Immature natural killer cell (primary cell): ENCODE measurements around the gene PCDHGA1. TPM values are rescaled to one million over a fixed set of nuclear protein-coding genes. Genes with fewer than 3 reads are reported as not detected.
A peak's percentile ranks its signal among the peaks of the same experiment; 100 is the strongest.
"Not testable (repeated sequence)": the region's sequence is repeated elsewhere in the genome, so short reads cannot be mapped to it uniquely, and the experiment has no call there.

ENCODE experiments used
- DNase-seq, 3 donors: peaks; one replicate each; pipeline ENCODE4 v3.0.0; 2022; ENCODE audit warnings: mixed read lengths in 1 of 3
- H3K27ac Mint-ChIP-seq, 6 donors: one replicate each; pipeline ENCODE4 v1.8.0; 2020; ENCODE audit warnings: mixed read lengths in 6 of 6, mild to moderate bottlenecking in 5 of 6, inconsistent platforms in 4 of 6, moderate library complexity in 3 of 6
- H3K27me3 Mint-ChIP-seq, 3 donors: one replicate each; pipeline ENCODE4 v1.8.0; 2020 to 2021; ENCODE audit warnings: low read depth in 3 of 3, mild to moderate bottlenecking in 3 of 3, mixed read lengths in 3 of 3, moderate library complexity in 3 of 3, inconsistent platforms in 1 of 3
- H3K36me3 Mint-ChIP-seq, 3 donors: one replicate each; pipeline ENCODE4 v1.8.0; 2020; ENCODE audit warnings: mixed read lengths in 3 of 3, inconsistent platforms in 2 of 3, mild to moderate bottlenecking in 2 of 3
- H3K4me1 Mint-ChIP-seq, 2 donors: one replicate each; pipeline ENCODE4 v1.8.0; 2020; ENCODE audit warnings: inconsistent platforms in 2 of 2, mild to moderate bottlenecking in 2 of 2, mixed read lengths in 2 of 2, moderate library complexity in 1 of 2
- H3K4me3 Mint-ChIP-seq, 5 donors: one replicate each; pipeline ENCODE4 v1.8.0; 2020; ENCODE audit warnings: mild to moderate bottlenecking in 5 of 5, mixed read lengths in 5 of 5, inconsistent platforms in 3 of 5, moderate library complexity in 3 of 5
- H3K9me3 Mint-ChIP-seq, 6 donors: one replicate each; pipeline ENCODE4 v1.8.0; 2020; ENCODE audit warnings: mild to moderate bottlenecking in 6 of 6, mixed read lengths in 6 of 6, inconsistent platforms in 4 of 6, moderate library complexity in 3 of 6
- polyA plus RNA-seq, 3 donors: library from polyadenylated mRNA; unstranded; fragments of 300-500 nt; fragmentation: Illumina TruSeq; gene quantifications; one replicate each; pipeline ENCODE4 v1.2.3, GENCODE V29; 2021

The PCDHGA1 gene
- polyA plus RNA-seq, 3 donors from 2014 or later, result not detected

GRCh38 chr5:141431286-141431685 lies 101.0 kb downstream of the PCDHGA1 start:
- DNase-seq, result peak in 1 of 3 donors; percentile 12
- H3K4me3 Mint-ChIP-seq, result peak overlapping the region; percentile 72 to 89 (median 78)
- peaks cover 12 to 40% (median 27%) of the 10 kb centered on the region in 6 donors for H3K9me3 Mint-ChIP-seq
- H3K36me3 Mint-ChIP-seq, result peaks cover 5 to 14% (median 11%) of the 10 kb centered on the region in 3 donors
- H3K4me1 Mint-ChIP-seq, result peaks cover 19 to 22% of the 10 kb centered on the region in 2 donors
- peaks cover 32 to 45% (median 36%) of the 10 kb centered on the region in 3 donors for H3K27me3 Mint-ChIP-seq
- H3K27ac Mint-ChIP-seq, result peak overlapping the region in 1 of 6 donors; percentile 57

- not testable (repeated sequence) for H3K27ac Mint-ChIP-seq, DNase-seq
- Mint-ChIP-seq H3K4me1 (peaks cover 19 to 22% of the 10 kb centered on the region in 2 donors), H3K27me3 (peaks cover 28 to 38% (median 36%) of the 10 kb centered on the region in 3 donors), H3K4me3 (peak overlapping the region in 4 of 5 donors; percentile 48 to 84 (median 66)), H3K9me3 (peaks cover 12 to 34% (median 27%) of the 10 kb centered on the region in 6 donors), H3K36me3 (peaks cover 5 to 14% (median 11%) of the 10 kb centered on the region in 3 donors)
These were observed 102.0 kb downstream of the PCDHGA1 start for GRCh38 chr5:141432308-141432707.

DNA sequence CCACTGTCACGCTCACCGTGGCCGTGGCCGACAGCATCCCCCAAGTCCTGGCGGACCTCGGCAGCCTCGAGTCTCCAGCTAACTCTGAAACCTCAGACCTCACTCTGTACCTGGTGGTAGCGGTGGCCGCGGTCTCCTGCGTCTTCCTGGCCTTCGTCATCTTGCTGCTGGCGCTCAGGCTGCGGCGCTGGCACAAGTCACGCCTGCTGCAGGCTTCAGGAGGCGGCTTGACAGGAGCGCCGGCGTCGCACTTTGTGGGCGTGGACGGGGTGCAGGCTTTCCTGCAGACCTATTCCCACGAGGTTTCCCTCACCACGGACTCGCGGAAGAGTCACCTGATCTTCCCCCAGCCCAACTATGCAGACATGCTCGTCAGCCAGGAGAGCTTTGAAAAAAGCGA lies 102.4 kb downstream of the PCDHGA1 start:
- not testable (repeated sequence) for DNase-seq, H3K27ac Mint-ChIP-seq, H3K4me3 Mint-ChIP-seq
- peaks cover 19 to 22% of the 10 kb centered on the region in 2 donors for H3K4me1 Mint-ChIP-seq
- H3K27me3 Mint-ChIP-seq, result peaks cover 28 to 39% (median 37%) of the 10 kb centered on the region in 3 donors
- H3K9me3 Mint-ChIP-seq, result peaks cover 12 to 34% (median 27%) of the 10 kb centered on the region in 6 donors
- H3K36me3 Mint-ChIP-seq, result peaks cover 5 to 14% (median 11%) of the 10 kb centered on the region in 3 donors

DNA sequence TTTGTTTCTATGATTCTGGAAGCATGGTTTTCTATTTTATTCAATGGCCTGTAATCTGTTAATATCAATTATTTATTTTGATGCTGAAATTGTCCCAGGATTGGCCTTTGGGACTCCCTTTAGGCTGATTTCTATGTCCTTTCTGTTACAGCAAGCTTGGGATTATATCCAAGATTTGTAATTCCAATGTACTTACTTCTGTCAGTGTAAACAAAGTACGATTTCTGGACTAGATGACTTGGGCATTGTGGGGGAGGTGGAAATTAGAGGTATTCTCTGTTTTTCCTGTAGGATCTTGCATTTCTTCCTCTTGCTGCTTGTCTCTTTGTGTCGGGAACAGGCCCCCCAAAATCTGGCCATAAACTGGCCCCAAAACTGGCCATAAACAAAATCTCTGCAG lies 103.7 kb downstream of the PCDHGA1 start:
- Mint-ChIP-seq H3K9me3 (peaks cover 12 to 33% (median 23%) of the 10 kb centered on the region in 6 donors), H3K4me3 (no peak overlapping the region), H3K27me3 (peaks cover 23 to 39% (median 36%) of the 10 kb centered on the region in 3 donors), H3K36me3 (peaks cover 0 to 11% (median 8%) of the 10 kb centered on the region in 3 donors), H3K27ac (no peak overlapping the region), H3K4me1 (peaks cover 19 to 22% of the 10 kb centered on the region in 2 donors)
- DNase-seq, result no peak

DNA sequence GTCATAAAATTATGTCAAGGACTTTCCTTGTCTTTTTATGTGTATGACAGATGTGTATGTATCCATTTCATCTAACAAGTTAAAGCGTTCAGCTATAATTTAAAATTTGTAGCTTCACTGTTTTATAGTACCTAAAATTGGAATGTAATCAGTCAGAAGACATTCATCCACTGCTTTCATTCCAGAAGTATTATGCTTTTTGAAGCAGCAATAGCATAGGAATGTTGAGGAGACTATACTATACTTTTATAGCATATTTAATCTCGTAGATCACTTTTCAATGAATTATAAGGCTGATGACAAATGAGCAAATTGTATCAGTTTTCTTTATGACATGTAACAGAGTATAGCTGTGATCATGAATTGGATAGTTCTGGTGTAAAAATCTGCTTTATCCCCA lies 106.9 kb downstream of the PCDHGA1 start:
- no peak overlapping the region for H3K4me3 Mint-ChIP-seq
- peaks cover 4 to 19% (median 18%) of the 10 kb centered on the region in 3 donors for H3K27me3 Mint-ChIP-seq
- DNase-seq, result no peak
- H3K4me1 Mint-ChIP-seq, result peaks cover under 1 to 1% of the 10 kb centered on the region in 2 donors
- H3K9me3 Mint-ChIP-seq, result peaks cover 2 to 12% (median 6%) of the 10 kb centered on the region in 6 donors
- no peak overlapping the region for H3K27ac Mint-ChIP-seq
- peaks cover 0 to 3% (median 0%) of the 10 kb centered on the region in 3 donors for H3K36me3 Mint-ChIP-seq

GRCh38 chr5:141439411-141440141 lies 109.3 kb downstream of the PCDHGA1 start:
- Mint-ChIP-seq H3K9me3 (peaks cover 0 to under 1% (median 0%) of the 10 kb centered on the region in 6 donors), H3K36me3 (no peaks in the 10 kb centered on the region), H3K4me3 (no peak overlapping the region), H3K27me3 (peaks cover 0 to 9% (median 6%) of the 10 kb centered on the region in 3 donors), H3K4me1 (no peaks in the 10 kb centered on the region), H3K27ac (no peak overlapping the region)
- DNase-seq, result no peak

DNA sequence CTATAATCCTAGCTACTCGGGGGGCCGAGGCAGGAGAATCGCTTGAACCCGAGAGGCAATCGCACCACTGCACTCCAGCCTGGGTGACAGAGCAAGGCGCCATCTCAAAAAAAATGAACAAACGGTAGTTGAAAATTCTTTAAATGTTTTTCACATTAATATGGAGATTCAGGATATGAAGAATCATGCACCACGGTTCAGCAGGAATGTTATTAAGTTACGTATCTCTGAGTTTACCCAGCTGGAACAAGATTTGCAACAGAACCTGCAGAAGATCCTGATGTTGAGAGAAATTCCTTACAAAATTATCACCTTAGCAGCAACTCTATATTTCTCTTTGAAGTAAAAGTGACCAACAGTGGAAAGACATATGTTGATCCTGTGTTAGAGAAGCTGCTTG lies 110.0 kb downstream of the PCDHGA1 start:
- Mint-ChIP-seq H3K4me1 (no peaks in the 10 kb centered on the region), H3K4me3 (no peak overlapping the region), H3K27ac (no peak overlapping the region), H3K36me3 (no peaks in the 10 kb centered on the region), H3K9me3 (peaks cover 0 to 2% (median 0%) of the 10 kb centered on the region in 6 donors), H3K27me3 (peaks cover 0 to 9% (median 5%) of the 10 kb centered on the region in 3 donors)
- no peak for DNase-seq

DNA sequence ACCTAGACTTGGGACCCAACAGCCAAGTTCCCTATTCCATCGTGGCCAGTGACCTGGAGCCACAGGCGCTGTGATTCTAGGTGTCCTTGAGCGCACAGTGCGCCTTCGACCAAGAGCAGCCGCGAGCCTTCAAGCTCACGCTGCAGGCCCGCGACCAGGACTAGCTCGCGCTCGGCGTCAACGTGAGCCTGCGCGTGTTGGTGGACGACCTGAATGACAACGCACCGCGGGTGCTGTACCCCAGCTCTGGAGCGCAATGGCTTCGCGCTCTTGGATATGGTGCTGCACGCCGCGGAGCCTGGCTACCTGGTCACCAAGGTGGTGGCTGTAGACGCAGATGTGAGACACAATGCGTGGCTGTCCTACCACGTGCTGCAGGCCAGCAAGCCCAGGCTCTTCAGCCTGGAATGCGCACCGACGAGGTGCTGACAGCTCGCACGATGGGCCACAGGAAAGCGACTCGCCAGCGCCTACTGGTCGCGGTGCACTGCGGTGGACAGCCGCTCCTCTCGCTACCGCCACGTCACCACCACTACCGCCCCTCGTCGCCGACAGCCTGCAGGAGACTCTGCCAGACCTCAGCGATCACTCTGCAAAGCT lies 111.4 kb downstream of the PCDHGA1 start:
- DNase-seq, result no peak
- Mint-ChIP-seq H3K27me3 (peaks cover 0 to 9% (median 6%) of the 10 kb centered on the region in 3 donors), H3K4me1 (no peaks in the 10 kb centered on the region), H3K36me3 (no peaks in the 10 kb centered on the region), H3K9me3 (peaks cover 0 to 2% (median 0%) of the 10 kb centered on the region in 6 donors), H3K4me3 (no peak overlapping the region), H3K27ac (no peak overlapping the region)

DNA sequence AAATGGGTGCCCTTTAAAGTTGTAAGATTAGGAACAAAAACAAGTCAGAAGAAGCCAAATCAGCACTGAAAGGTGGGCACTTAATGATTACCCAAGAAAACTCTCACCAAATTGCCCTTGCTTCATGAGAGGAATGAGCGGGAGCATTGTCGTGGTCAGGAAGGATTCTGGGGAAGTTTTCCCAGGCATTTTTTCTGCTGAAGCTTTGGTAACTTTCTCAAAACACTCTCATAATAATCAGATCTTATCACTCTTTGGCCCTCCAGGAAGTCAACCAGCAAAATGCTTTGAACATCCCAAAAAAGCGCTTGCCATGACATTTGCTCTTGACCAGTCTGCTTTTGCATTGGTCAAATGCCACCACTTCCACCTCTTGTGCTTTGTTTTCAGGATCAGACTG lies 135.0 kb downstream of the PCDHGA1 start:
- peaks cover 0 to 4% (median 0%) of the 10 kb centered on the region in 3 donors for H3K36me3 Mint-ChIP-seq
- H3K9me3 Mint-ChIP-seq, result no peaks in the 10 kb centered on the region
- peaks cover 0 to 6% (median 4%) of the 10 kb centered on the region in 3 donors for H3K27me3 Mint-ChIP-seq

GRCh38 chr5:141475625-141476131 lies 145.4 kb downstream of the PCDHGA1 start, which contains the start of gene PCDHGC3:
Gene PCDHGC3 (plus strand): TSS chr5:141475966. CDS start chr5:141476117, 151 bp downstream.
- Mint-ChIP-seq H3K9me3 (no peaks in the 10 kb centered on the region), H3K27ac (no peak within 1 kb of the TSS), H3K36me3 (no peaks in the 10 kb centered on the region), H3K27me3 (peaks cover 13 to 35% (median 25%) of the 10 kb centered on the region in 3 donors), H3K4me1 (peaks cover 19 to 20% of the 10 kb centered on the region in 2 donors), H3K4me3 (peak within 1 kb of the TSS; percentile 64 to 88 (median 71))
- DNase-seq, result peak in 2 of 3 donors; percentile 3 to 12

More for the DNA sequence above, 135.0 kb downstream of the PCDHGA1 start:
- H3K27ac Mint-ChIP-seq, result peak overlapping the region in 1 of 6 donors; percentile 24
- no peak overlapping the region for H3K4me3 Mint-ChIP-seq
- no peaks in the 10 kb centered on the region for H3K4me1 Mint-ChIP-seq
- DNase-seq, result no peak

GRCh38 chr5:141476132-141476911 lies 146.0 kb downstream of the PCDHGA1 start:
- no peak for DNase-seq
- Mint-ChIP-seq H3K9me3 (no peaks in the 10 kb centered on the region), H3K36me3 (no peaks in the 10 kb centered on the region), H3K4me3 (peak overlapping the region; percentile 64 to 88 (median 71)), H3K27ac (no peak overlapping the region), H3K4me1 (peaks cover 19 to 20% of the 10 kb centered on the region in 2 donors), H3K27me3 (peaks cover 15 to 36% (median 25%) of the 10 kb centered on the region in 3 donors)

DNA sequence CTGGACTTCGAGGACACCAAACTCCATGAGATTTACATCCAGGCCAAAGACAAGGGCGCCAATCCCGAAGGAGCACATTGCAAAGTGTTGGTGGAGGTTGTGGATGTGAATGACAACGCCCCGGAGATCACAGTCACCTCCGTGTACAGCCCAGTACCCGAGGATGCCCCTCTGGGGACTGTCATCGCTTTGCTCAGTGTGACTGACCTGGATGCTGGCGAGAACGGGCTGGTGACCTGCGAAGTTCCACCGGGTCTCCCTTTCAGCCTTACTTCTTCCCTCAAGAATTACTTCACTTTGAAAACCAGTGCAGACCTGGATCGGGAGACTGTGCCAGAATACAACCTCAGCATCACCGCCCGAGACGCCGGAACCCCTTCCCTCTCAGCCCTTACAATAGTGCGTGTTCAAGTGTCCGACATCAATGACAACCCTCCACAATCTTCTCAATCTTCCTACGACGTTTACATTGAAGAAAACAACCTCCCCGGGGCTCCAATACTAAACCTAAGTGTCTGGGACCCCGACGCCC lies 146.8 kb downstream of the PCDHGA1 start:
- Mint-ChIP-seq H3K27me3 (peaks cover 15 to 40% (median 25%) of the 10 kb centered on the region in 3 donors), H3K36me3 (no peaks in the 10 kb centered on the region), H3K9me3 (no peaks in the 10 kb centered on the region), H3K4me1 (peaks cover 19 to 20% of the 10 kb centered on the region in 2 donors), H3K4me3 (peak overlapping the region in 3 of 5 donors; percentile 71 to 88 (median 75)), H3K27ac (no peak overlapping the region)
- no peak for DNase-seq

DNA sequence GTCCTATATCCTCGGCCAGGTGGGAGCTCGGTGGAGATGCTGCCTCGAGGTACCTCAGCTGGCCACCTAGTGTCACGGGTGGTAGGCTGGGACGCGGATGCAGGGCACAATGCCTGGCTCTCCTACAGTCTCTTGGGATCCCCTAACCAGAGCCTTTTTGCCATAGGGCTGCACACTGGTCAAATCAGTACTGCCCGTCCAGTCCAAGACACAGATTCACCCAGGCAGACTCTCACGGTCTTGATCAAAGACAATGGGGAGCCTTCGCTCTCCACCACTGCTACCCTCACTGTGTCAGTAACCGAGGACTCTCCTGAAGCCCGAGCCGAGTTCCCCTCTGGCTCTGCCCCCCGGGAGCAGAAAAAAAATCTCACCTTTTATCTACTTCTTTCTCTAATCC lies 147.5 kb downstream of the PCDHGA1 start:
- Mint-ChIP-seq H3K4me3 (no peak overlapping the region), H3K36me3 (no peaks in the 10 kb centered on the region), H3K9me3 (no peaks in the 10 kb centered on the region), H3K4me1 (peaks cover 19 to 20% of the 10 kb centered on the region in 2 donors), H3K27me3 (peaks cover 15 to 45% (median 29%) of the 10 kb centered on the region in 3 donors), H3K27ac (no peak overlapping the region)
- DNase-seq, result no peak
